ENCODE measurements around the gene ST6GALNAC3.

GRCh38 chr1:76102046-76102445, 27.5 kb downstream of the ST6GALNAC3 start:
- no peak for TF ChIP-seq CTCF (IDR thresholded peaks at IDR 0.05)
- no peak for TF ChIP-seq POLR2A (IDR thresholded peaks at IDR 0.05)

Measured in testis (tissue), 2 donors.